22Rv1 (cell line): ENCODE measurements around the gene MAD1L1.

Experiments used
- H3K27ac ChIP-seq: fragments of 450-650 bp; 2 replicates; pipeline ENCODE4 v1.5.1; 2017
- CTCF ChIP-seq: fragments of 450-650 bp; IDR thresholded peaks from 2 replicates; pipeline ENCODE4 v1.5.1; 2017; ENCODE audit warnings: mild to moderate bottlenecking
- ZFX ChIP-seq: fragments of 450-650 bp; IDR thresholded peaks from 2 replicates; pipeline ENCODE4 v1.6.1; 2017; ENCODE audit warnings: antibody characterized with exemption, borderline replicate concordance

The MAD1L1 gene

GRCh38 chr7:1775389-1775788 lies 457.4 kb downstream of the MAD1L1 start:
- no peak overlapping the region for H3K27ac ChIP-seq
- TF ChIP-seq ZFX (no peak), CTCF (no peak)

- TF ChIP-seq CTCF (no peak), ZFX (no peak)
- H3K27ac ChIP-seq = no peak overlapping the region
Measured at GRCh38 chr7:1770331-1770730, 462.4 kb downstream of the MAD1L1 start.

- no peak overlapping the region for H3K27ac ChIP-seq
- TF ChIP-seq CTCF (no peak), ZFX (no peak)
Measured at GRCh38 chr7:1769286-1770200, 463.2 kb downstream of the MAD1L1 start.

- H3K27ac ChIP-seq = no peak overlapping the region
- TF ChIP-seq ZFX (no peak), CTCF (no peak)
Measured at GRCh38 chr7:1768832-1769231, 463.9 kb downstream of the MAD1L1 start.

GRCh38 chr7:1767524-1767923 lies 465.2 kb downstream of the MAD1L1 start:
- no peak for TF ChIP-seq ZFX
- TF ChIP-seq CTCF = peak; percentile 45
- H3K27ac ChIP-seq = no peak overlapping the region
